Thyroid gland (tissue), 4 donors: Measurements from ENCODE around the gene NUDT17.

Experiments
- CTCF ChIP-seq, 6 experiments: fragments of 200-600 bp in 3 of 6; fragments of 450-650 bp in 3 of 6; sonication (generic) in 3 of 6; IDR thresholded peaks; one replicate each; pipeline ENCODE4 v1.5.1; 2016 to 2019; ENCODE audit warnings: antibody characterized with exemption in 6 of 6, mild to moderate bottlenecking in 2 of 6, inconsistent platforms in 1 of 6, moderate library complexity in 1 of 6
- POLR2A ChIP-seq, 2 donors: fragments of 450-650 bp; IDR thresholded peaks; one replicate each; pipeline ENCODE4 v1.6.1; 2017; ENCODE audit warnings: antibody characterized with exemption in 2 of 2, mild to moderate bottlenecking in 2 of 2, moderate library complexity in 1 of 2

- TF ChIP-seq CTCF (IDR thresholded peaks at IDR 0.05) (no peak), POLR2A (IDR thresholded peaks at IDR 0.05) (no peak)
Observed at GRCh38 chr1:145843031-145843430, 2.4 kb upstream of the NUDT17 start.
